Gastroesophageal sphincter (tissue), 3 donors: ENCODE data around the gene B9D2.

Source experiments
- POLR2A ChIP-seq, 2 donors: fragments of 450-650 bp; IDR thresholded peaks; one replicate each; pipeline ENCODE4 v1.6.1; 2017; ENCODE audit warnings: antibody characterized with exemption in 2 of 2, mild to moderate bottlenecking in 2 of 2, moderate library complexity in 1 of 2
- POLR2AphosphoS5 ChIP-seq: sonication (generic); formaldehyde crosslinking; IDR thresholded peaks from one replicate; pipeline ENCODE4 v1.6.1; 2017; ENCODE audit warnings: antibody characterized with exemption
- TF ChIP-seq, protein P1 (sequence below), 4 experiments: fragments of 200-600 bp in 2 of 4; fragments of 450-650 bp in 2 of 4; sonication (generic) in 1 of 4; IDR thresholded peaks; one replicate each; pipeline ENCODE4 v1.5.1; 2017 to 2019; ENCODE audit warnings: antibody characterized with exemption in 4 of 4, mild to moderate bottlenecking in 2 of 4, moderate library complexity in 2 of 4

- TF ChIP-seq, protein P1, sequence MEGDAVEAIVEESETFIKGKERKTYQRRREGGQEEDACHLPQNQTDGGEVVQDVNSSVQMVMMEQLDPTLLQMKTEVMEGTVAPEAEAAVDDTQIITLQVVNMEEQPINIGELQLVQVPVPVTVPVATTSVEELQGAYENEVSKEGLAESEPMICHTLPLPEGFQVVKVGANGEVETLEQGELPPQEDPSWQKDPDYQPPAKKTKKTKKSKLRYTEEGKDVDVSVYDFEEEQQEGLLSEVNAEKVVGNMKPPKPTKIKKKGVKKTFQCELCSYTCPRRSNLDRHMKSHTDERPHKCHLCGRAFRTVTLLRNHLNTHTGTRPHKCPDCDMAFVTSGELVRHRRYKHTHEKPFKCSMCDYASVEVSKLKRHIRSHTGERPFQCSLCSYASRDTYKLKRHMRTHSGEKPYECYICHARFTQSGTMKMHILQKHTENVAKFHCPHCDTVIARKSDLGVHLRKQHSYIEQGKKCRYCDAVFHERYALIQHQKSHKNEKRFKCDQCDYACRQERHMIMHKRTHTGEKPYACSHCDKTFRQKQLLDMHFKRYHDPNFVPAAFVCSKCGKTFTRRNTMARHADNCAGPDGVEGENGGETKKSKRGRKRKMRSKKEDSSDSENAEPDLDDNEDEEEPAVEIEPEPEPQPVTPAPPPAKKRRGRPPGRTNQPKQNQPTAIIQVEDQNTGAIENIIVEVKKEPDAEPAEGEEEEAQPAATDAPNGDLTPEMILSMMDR (IDR thresholded peaks at IDR 0.05) = no peak
- TF ChIP-seq POLR2A (IDR thresholded peaks at IDR 0.05) = no peak
- no peak for TF ChIP-seq POLR2AphosphoS5
Observed at GRCh38 chr19:41408256-41408655, 44.3 kb upstream of the B9D2 start.
